GM12873 (cell line): ENCODE data around the gene TYW1B.
A peak's percentile ranks its signal among the peaks of the same experiment; 100 is the strongest.
"Not testable (repeated sequence)": the region's sequence is repeated elsewhere in the genome, so short reads cannot be mapped to it uniquely, and the experiment has no call there.

Source experiments
- TF ChIP-seq, protein P1 (sequence below): IDR thresholded peaks from 2 replicates; pipeline ENCODE4 v1.5.1; 2012; ENCODE audit warnings: low read depth, mild to moderate bottlenecking, moderate library complexity, low read length, control low read depth; ENCODE audit not compliant: insufficient read depth; ENCODE audit errors: missing control alignments

TYW1B gene, protein sequence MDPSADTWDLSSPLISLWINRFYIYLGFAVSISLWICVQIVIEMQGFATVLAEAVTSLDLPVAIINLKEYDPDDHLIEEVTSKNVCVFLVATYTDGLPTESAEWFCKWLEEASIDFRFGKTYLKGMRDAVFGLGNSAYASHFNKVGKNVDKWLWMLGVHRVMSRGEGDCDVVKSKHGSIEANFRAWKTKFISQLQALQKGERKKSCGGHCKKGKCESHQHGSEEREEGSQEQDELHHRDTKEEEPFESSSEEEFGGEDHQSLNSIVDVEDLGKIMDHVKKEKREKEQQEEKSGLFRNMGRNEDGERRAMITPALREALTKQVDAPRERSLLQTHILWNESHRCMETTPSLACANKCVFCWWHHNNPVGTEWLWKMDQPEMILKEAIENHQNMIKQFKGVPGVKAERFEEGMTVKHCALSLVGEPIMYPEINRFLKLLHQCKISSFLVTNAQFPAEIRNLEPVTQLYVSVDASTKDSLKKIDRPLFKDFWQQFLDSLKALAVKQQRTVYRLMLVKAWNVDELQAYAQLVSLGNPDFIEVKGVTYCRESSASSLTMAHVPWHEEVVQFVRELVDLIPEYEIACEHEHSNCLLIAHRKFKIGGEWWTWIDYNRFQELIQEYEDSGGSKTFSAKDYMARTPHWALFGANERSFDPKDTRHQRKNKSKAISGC

DNA sequence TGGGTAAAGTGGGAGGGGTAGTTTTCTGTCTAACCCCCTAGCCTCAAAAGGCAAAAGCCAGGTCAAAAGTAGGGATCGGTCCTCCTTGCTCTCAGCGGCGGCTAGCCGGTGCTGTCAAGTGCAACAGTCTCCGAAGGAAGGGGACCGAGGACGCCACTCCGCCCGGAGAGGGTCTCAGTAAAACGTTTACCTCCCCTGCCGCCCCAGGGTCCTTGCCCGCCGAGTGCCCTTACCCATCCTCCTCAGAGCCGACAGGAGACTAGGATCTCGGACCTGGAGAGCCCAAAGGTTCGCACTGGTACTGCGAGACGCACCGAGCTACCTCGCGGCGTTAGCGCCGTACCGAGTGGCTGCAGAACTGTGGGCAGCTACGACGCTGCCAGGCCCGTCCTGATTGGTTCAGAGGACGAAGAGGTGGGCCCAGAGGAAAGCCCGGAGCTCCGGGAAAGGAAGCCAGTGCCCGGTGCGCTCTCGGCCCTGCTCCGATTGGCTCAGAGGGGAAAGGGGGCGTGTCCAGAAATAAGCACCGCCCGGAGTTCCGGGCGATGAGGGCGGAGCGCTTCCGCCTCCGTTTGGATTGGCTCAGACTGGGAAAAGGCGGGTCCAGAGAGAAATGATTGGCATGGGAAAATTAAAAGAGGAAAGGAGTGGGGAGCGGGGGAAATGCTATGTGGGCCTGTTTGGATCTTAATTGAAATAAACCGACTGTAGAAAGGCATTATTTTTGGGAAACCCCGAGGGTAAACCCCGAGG, at the start of gene TYW1B:
TSS of gene TYW1B (minus strand) at position 362 of the 753 bp plus-strand sequence. CDS start at position 237, 125 bp downstream.
- TF ChIP-seq, protein P1, sequence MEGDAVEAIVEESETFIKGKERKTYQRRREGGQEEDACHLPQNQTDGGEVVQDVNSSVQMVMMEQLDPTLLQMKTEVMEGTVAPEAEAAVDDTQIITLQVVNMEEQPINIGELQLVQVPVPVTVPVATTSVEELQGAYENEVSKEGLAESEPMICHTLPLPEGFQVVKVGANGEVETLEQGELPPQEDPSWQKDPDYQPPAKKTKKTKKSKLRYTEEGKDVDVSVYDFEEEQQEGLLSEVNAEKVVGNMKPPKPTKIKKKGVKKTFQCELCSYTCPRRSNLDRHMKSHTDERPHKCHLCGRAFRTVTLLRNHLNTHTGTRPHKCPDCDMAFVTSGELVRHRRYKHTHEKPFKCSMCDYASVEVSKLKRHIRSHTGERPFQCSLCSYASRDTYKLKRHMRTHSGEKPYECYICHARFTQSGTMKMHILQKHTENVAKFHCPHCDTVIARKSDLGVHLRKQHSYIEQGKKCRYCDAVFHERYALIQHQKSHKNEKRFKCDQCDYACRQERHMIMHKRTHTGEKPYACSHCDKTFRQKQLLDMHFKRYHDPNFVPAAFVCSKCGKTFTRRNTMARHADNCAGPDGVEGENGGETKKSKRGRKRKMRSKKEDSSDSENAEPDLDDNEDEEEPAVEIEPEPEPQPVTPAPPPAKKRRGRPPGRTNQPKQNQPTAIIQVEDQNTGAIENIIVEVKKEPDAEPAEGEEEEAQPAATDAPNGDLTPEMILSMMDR = not testable (repeated sequence)

DNA sequence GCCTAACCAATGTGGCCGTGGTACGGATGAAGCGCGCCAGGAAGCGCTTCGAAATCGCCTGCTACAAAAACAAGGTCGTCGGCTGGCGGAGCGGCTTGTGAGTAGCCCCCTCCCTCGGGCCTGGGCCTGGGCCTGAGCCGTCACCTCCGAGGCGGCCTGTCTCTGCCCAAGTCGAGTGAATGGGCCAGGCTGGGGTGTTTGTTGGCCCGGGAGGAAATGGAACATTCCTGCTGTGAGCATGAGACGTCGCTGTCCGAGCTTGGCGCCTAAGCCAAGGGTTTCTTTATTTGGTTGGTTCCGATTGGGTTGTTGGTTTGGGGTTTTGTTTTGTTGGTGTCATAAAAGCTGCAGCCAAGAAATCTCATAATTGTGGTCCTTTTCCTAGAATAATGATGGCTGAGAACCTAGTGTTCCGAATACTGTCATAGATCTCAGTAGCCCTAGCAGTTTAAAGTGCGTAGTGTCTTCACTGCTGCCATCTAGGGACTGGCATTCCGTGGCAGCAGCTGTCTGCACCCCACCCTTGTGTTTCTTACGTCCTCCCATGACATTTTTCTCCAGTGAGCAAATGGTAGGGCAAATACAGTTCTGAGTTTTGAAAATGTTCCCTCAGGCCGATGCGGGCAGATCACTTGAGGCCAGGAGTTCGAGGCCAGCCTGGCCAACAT, 1.8 kb upstream of the TYW1B start:
- TF ChIP-seq, protein P1 = peak; percentile 43

DNA sequence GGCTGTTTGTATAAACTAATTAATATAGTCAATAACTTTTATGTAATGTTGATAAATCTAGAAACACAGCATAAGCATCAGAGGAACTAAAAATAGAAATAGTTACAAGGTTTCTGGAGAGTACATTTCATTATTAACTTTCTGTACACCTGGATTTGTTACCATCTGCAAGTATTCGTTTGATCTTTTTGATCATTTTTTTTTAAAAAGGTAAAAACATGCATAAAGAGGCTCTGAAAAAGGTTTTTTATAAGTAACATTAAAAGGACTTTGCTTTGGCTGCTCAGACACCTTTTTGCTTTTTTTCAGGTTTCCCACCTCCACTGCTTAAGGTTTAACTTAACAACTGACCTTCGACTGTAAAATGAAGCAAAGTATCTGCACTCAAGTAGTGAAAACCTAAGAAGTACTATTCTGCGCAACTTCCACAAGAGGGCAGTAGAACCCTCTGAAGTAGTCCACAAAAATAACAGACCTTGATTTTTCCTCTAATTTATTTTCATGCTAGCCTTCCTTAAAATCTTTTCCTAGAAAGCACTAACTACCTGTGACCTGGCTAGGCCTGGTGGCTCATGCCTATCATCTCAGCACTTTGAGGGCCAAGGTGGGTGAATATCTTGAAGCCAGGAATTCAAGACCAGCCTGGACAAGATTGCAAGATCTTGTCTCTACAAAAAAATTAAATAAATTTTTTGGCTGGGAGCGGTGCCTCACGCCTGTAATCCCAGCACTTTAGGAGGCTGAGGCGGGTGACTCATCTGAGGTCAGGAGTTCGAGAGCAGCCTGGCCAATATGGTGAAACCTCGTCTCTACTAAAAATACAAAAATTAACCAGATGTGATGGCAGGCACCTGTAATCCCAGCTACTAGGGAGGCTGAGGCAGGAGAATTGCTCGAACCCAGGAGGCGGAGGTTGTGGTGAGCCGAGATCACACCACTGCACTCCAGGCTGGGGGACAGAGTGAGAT, 4.0 kb downstream of the TYW1B start:
- TF ChIP-seq, protein P1 = peak; percentile 10

DNA sequence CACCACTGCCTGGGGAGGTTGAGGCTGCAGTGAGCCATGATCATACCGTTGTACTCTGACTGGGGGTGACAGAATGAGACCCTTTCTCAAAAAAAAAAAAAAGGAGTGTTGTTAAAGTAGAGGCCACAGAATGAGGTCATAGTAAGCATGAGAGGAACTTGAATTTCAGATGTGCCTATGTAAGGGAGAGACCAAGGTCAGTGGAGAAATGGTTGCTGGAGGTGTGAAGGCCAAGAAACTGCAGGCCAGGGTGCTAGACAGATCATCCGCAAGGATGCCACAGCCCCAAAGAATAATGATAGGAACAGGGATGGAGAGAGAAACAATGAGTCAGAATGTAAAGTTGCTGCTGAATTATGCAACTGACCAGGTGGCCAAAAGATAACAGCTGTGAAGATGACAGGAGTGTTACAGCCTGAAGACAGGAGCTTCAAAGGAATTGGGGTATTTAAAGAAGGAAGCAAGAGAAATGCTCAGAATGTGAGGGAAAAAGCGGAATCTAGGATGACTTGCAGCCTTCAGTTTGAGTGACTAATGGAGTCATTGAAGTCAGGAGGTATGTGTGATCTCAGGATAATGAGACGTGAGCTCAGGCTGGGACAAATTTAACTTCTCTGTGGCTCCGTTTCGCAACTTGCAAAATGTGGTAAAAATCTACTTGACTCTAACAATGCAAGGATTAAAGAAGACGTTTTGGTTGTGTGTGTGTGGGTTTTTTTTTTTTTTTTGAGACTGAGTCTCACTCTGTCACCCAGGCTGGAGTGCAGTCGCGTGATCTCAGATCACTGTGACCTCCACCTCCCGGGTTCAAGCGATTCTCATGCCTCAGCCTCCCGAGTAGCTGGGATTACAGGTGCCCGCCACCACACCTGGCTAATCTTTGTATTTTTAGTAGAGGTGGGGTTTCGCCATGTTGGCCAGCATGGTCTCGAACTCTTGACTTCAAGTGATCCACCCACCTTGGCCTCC, 22.2 kb downstream of the TYW1B start:
- TF ChIP-seq, protein P1 = no peak

DNA sequence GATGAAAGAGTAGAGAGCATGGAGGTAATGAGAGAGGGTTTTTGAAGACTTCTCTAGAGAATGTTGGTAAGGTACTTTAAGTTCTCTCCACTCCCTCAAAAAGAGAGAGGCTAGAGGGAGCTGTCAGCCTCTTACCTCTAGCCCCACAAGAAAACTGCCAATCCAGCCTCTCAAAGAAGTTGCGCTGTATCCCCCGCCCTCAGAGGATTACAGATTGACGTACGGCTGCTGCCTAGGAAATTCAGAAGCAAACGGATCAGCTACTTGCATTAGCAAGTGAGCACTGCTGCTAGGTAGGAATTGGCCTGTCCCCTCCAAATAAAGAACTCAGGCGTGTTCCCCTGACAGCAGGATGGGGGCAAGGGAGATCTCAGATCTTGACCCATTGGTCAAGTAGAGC, 34.2 kb downstream of the TYW1B start:
- TF ChIP-seq, protein P1 = no peak
